ENCODE measurements around the gene MZB1. TPM values are rescaled to one million over a fixed set of nuclear protein-coding genes. Genes with fewer than 3 reads are reported as not detected.

The MZB1 gene
- total and polyA plus RNA-seq, 10 donors, result 72.6 to 273 (median 129) TPM

- intact Hi-C loops (cut with DNase I; ENCODE audit: low total_unique reads), result no loop called here
- WGBS, 5 donors, result 78 to 88% (median 82%) methylated on average over 9 of the region's 9 CpGs
- peak overlapping the region in 6 of 8 donors; percentile 81 to 97 (median 90) for H3K4me3 ChIP-seq
Observed at GRCh38 chr5:139343476-139343875, 46.2 kb downstream of the MZB1 start.

DNA sequence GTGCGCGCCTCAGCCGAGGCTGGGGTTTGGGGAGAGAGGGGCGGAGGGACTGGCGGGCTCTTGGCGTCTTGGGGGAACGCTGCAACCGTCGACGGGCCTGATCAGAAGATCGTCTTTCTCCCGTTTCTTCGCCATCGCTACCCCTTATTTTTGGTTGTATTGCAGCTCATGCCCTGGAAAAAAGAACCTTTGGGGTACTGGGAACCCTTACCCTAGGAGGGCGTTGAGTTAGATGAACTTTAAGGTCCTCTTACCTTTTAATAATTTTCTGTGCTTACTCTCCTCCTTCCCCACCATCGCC is 47.3 kb downstream of the MZB1 start:
- DNase-seq, result no peak
- H3K9me3 ChIP-seq, result no peaks in the 10 kb centered on the region
- H3K4me3 ChIP-seq, result peak overlapping the region; percentile 75 to 97 (median 87)
- peak overlapping the region; percentile 96 to 100 (median 99) for H3K27ac ChIP-seq
- H3K27me3 ChIP-seq (replicated peaks in 1 of 7), result no peaks in the 10 kb centered on the region
- TF ChIP-seq POLR2AphosphoS5 (IDR thresholded peaks at IDR 0.05) (no peak), POLR2A (IDR thresholded peaks at IDR 0.05) (no peak)
- TF ChIP-seq, protein P1, sequence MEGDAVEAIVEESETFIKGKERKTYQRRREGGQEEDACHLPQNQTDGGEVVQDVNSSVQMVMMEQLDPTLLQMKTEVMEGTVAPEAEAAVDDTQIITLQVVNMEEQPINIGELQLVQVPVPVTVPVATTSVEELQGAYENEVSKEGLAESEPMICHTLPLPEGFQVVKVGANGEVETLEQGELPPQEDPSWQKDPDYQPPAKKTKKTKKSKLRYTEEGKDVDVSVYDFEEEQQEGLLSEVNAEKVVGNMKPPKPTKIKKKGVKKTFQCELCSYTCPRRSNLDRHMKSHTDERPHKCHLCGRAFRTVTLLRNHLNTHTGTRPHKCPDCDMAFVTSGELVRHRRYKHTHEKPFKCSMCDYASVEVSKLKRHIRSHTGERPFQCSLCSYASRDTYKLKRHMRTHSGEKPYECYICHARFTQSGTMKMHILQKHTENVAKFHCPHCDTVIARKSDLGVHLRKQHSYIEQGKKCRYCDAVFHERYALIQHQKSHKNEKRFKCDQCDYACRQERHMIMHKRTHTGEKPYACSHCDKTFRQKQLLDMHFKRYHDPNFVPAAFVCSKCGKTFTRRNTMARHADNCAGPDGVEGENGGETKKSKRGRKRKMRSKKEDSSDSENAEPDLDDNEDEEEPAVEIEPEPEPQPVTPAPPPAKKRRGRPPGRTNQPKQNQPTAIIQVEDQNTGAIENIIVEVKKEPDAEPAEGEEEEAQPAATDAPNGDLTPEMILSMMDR (IDR thresholded peaks at IDR 0.05 in 8 of 11, conservative IDR thresholded peaks at IDR 0.05 in 3 of 11), result no peak
- intact Hi-C loops (cut with DNase I; ENCODE audit: low total_unique reads), result no loop called here
- H3K4me1 ChIP-seq, result peaks cover 9 to 69% (median 52%) of the 10 kb centered on the region in 6 donors
- H3K36me3 ChIP-seq, result peaks cover 0 to 36% (median 4%) of the 10 kb centered on the region in 6 donors
- 0 to 1% (median 0%) methylated on average over 16 of the region's 16 CpGs for WGBS, 5 donors

More at GRCh38 chr5:139343476-139343875, 46.2 kb downstream of the MZB1 start:
- Histone ChIP-seq H3K36me3 (peaks cover 0 to 45% (median 4%) of the 10 kb centered on the region in 6 donors), H3K27me3 (replicated peaks in 1 of 7) (no peaks in the 10 kb centered on the region), H3K9me3 (no peaks in the 10 kb centered on the region), H3K4me1 (peaks cover 9 to 80% (median 59%) of the 10 kb centered on the region in 6 donors), H3K27ac (peak overlapping the region in 4 of 8 donors; percentile 96 to 100 (median 99))
- TF ChIP-seq POLR2AphosphoS5 (IDR thresholded peaks at IDR 0.05) (no peak), POLR2A (IDR thresholded peaks at IDR 0.05) (no peak)
- TF ChIP-seq, protein P1 (IDR thresholded peaks at IDR 0.05 in 8 of 11, conservative IDR thresholded peaks at IDR 0.05 in 3 of 11), result no peak
- DNase-seq, result no peak

- intact Hi-C loops (cut with DNase I; ENCODE audit: low total_unique reads), result no loop called here
- Histone ChIP-seq H3K4me3 (peak within 1 kb of the TSS; percentile 75 to 97 (median 87)), H3K27me3 (replicated peaks in 1 of 7) (no peaks in the 10 kb centered on the region), H3K9me3 (no peaks in the 10 kb centered on the region), H3K4me1 (peaks cover 9 to 64% (median 50%) of the 10 kb centered on the region in 6 donors), H3K36me3 (peaks cover 0 to 32% (median 4%) of the 10 kb centered on the region in 6 donors), H3K27ac (peak within 1 kb of the TSS; percentile 96 to 100 (median 99))
- 0 to 1% (median 0%) methylated on average over 45 to 66 of the region's 66 CpGs for WGBS, 5 donors
- TF ChIP-seq POLR2AphosphoS5 (IDR thresholded peaks at IDR 0.05), result peak; percentile 98 to 100 (median 99)
- peak in 2 of 3 donors; percentile 69 to 79 for TF ChIP-seq POLR2A (IDR thresholded peaks at IDR 0.05)
- TF ChIP-seq, protein P1 (IDR thresholded peaks at IDR 0.05 in 8 of 11, conservative IDR thresholded peaks at IDR 0.05 in 3 of 11), result peak; percentile 76 to 95 (median 92)
- peak; percentile 100 for DNase-seq
Observed at GRCh38 chr5:139341689-139342422, 47.9 kb downstream of the MZB1 start, which contains the start of gene PAIP2. TSS of gene PAIP2 (plus strand) at chr5:139341854. CDS start at chr5:139363785, 21,931 bp downstream.

GRCh38 chr5:139341187-139341688 is 48.5 kb downstream of the MZB1 start:
- peak overlapping the region; percentile 75 to 97 (median 87) for H3K4me3 ChIP-seq
- H3K9me3 ChIP-seq, result no peaks in the 10 kb centered on the region
- peaks cover 0 to 26% (median under 1%) of the 10 kb centered on the region in 6 donors for H3K36me3 ChIP-seq
- TF ChIP-seq POLR2A (IDR thresholded peaks at IDR 0.05), result no peak
- TF ChIP-seq, protein P1 (IDR thresholded peaks at IDR 0.05 in 8 of 11, conservative IDR thresholded peaks at IDR 0.05 in 3 of 11), result no peak
- no peak for TF ChIP-seq POLR2AphosphoS5 (IDR thresholded peaks at IDR 0.05)
- no peaks in the 10 kb centered on the region for H3K27me3 ChIP-seq (replicated peaks in 1 of 7)
- H3K4me1 ChIP-seq, result peaks cover 9 to 57% (median 45%) of the 10 kb centered on the region in 6 donors
- 2 to 4% (median 2%) methylated on average over 17 of the region's 17 CpGs for WGBS, 5 donors
- DNase-seq, result no peak
- intact Hi-C loops (cut with DNase I; ENCODE audit: low total_unique reads), result no loop called here
- peak overlapping the region; percentile 96 to 100 (median 99) for H3K27ac ChIP-seq
